Measurements from ENCODE around the gene COX4I2. TPM values are rescaled to one million over a fixed set of nuclear protein-coding genes. Genes with fewer than 3 reads are reported as not detected.

The COX4I2 gene
- total and polyA plus RNA-seq, 2 of the 4 experiments (the other 2 are of a cell fraction): not detected

GRCh38 chr20:31685853-31686643 lies 48.3 kb downstream of the COX4I2 start:
- no peak overlapping the region for H3K4me3 ChIP-seq (ENCODE audit: insufficient read depth, low read depth, low read length)
- no peak overlapping the region for H3K9ac ChIP-seq (ENCODE audit: low read depth, low read length)
- TF ChIP-seq FOS (IDR thresholded peaks at IDR 0.05; ENCODE audit: low read depth, low read length): no peak
- no peak for TF ChIP-seq CHD1 (IDR thresholded peaks at IDR 0.05; ENCODE audit: low read depth, low read length)
- TF ChIP-seq POLR2A (IDR thresholded peaks at IDR 0.05; ENCODE audit: low read depth, low read length): no peak
- no peak for TF ChIP-seq CEBPB (IDR thresholded peaks at IDR 0.05; ENCODE audit: low read depth, low read length)
- no peak for TF ChIP-seq RFX5 (IDR thresholded peaks at IDR 0.05; ENCODE audit: low read depth, low read length)
- ATAC-seq (ENCODE audit: low read depth): no peak
- DNase-seq: no peak
- in situ Hi-C loops (cut with MboI; ENCODE audit: low sequenced_read_pairs) (no loop called here), dilution Hi-C loops (cut with HindIII; ENCODE audit: low sequenced_read_pairs, unreplicated experiment) (no loop called here), intact Hi-C loops (cut with micrococcal nuclease) (no loop called here)
- WGBS, 2 experiments (ENCODE audit: extremely low coverage in 2 of 2, insufficient read length in 1 of 2): no CpG with 5 or more reads among the region's 2 CpGs
- H3K79me1 ChIP-seq (ENCODE audit: low read depth in 1 of 2, low read length in 2 of 2): peaks cover 53 to 86% of the 10 kb centered on the region in 2 experiments
- H2BK20ac ChIP-seq (ENCODE audit: low read depth, low read length): no peak overlapping the region
- no peak overlapping the region; the same call in 1 of the 2 replicates for H3K23ac ChIP-seq (ENCODE audit: low read depth, low read length)
- H3K56ac ChIP-seq (ENCODE audit: extremely low read depth, insufficient read depth, low read length): no peak overlapping the region
- no peak overlapping the region for H2AFZ ChIP-seq (replicated peaks; ENCODE audit: low read length, poor library complexity)
- no peak overlapping the region for H2AK5ac ChIP-seq (ENCODE audit: low read depth, low read length)
- H3K4me2 ChIP-seq (ENCODE audit: low read depth, low read length): no peak overlapping the region
- no peak overlapping the region for H4K5ac ChIP-seq (ENCODE audit: low read depth, low read length)
- peaks cover 15% of the 10 kb centered on the region for H3K9me1 ChIP-seq (ENCODE audit: insufficient read depth, low read length)
- no peak overlapping the region for H4K8ac ChIP-seq (ENCODE audit: low read depth in 2 of 2, low read length in 2 of 2)
- H3K4me1 ChIP-seq (ENCODE audit: control insufficient read depth, insufficient read depth, low read length): peaks cover 2% of the 10 kb centered on the region; the same call in 1 of the 2 replicates
- no peak overlapping the region for H3K27ac ChIP-seq (ENCODE audit: insufficient read depth, low read length)
- no peak overlapping the region for H2BK15ac ChIP-seq (ENCODE audit: low read depth, low read length)
- H4K20me1 ChIP-seq (ENCODE audit: insufficient read depth, low read length): peaks cover 13% of the 10 kb centered on the region; the same call in 1 of the 2 replicates
- BruUV-seq (replicated peaks): no TSS peak
- H2BK5ac ChIP-seq (ENCODE audit: low read depth, low read length, poor library complexity, severe bottlenecking): no peak overlapping the region
- H2AK9ac ChIP-seq (replicated peaks; ENCODE audit: low read depth, low read length, poor library complexity): no peak overlapping the region
- no peak overlapping the region for H4K91ac ChIP-seq (ENCODE audit: insufficient read depth, low read depth, low read length)
- no peak overlapping the region for H3K18ac ChIP-seq (ENCODE audit: low read depth, low read length)
- H3K4ac ChIP-seq (ENCODE audit: low read depth, low read length): no peak overlapping the region
- H2BK120ac ChIP-seq (ENCODE audit: low read depth, low read length): no peak overlapping the region
- no peaks in the 10 kb centered on the region for H3K27me3 ChIP-seq (ENCODE audit: control insufficient read depth, insufficient read depth, low read length)
- CTCF ChIA-PET: interaction anchor here (0.6 to 1.2 kb wide), 3 partner anchors 25 to 62 kb away, joined by 3 to 6 read pairs (median 3); no protein-coding TSS in a partner anchor
- H3K14ac ChIP-seq (replicated peaks; ENCODE audit: low read depth, low read length): no peak overlapping the region
- peaks cover 11% of the 10 kb centered on the region for H3K36me3 ChIP-seq (ENCODE audit: control insufficient read depth, insufficient read depth, low read length)
- no peaks in the 10 kb centered on the region for H3K9me3 ChIP-seq (ENCODE audit: control insufficient read depth, insufficient read depth, low read length)
- POLR2A ChIA-PET (ENCODE audit: unreplicated experiment): interaction anchor here (0.6 kb wide), 1 partner anchor 789 kb away, joined by 3 read pairs; no protein-coding TSS in a partner anchor
